K562 (cell line): ENCODE results near the gene TIGD1. TPM values are rescaled to one million over a fixed set of nuclear protein-coding genes. Genes with fewer than 3 reads are reported as not detected.
A peak's percentile ranks its signal among the peaks of the same experiment; 100 is the strongest.

Source experiments
- COPS2 ChIP-seq: fragments of 450-650 bp; conservative IDR thresholded peaks from 2 replicates; pipeline ENCODE4 v1.6.1; 2016; ENCODE audit warnings: mild to moderate bottlenecking, moderate library complexity
- EP300 ChIP-seq: IDR thresholded peaks from 2 replicates; pipeline ENCODE4 v1.6.1; 2012; ENCODE audit warnings: low read length, improper control_type of control experiment
- HNRNPL ChIP-seq: fragments of 200-400 bp; formaldehyde crosslinking; IDR thresholded peaks from 2 replicates; pipeline ENCODE4 v1.6.1; 2017; ENCODE audit warnings: low read depth, mild to moderate bottlenecking, low read length
- MIER1 ChIP-seq: fragments of 450-650 bp; IDR thresholded peaks from 2 replicates; pipeline ENCODE4 v1.6.1; 2016; ENCODE audit warnings: antibody characterized with exemption, mild to moderate bottlenecking, low read depth
- NCOA6 ChIP-seq: fragments of 450-650 bp; IDR thresholded peaks from 2 replicates; pipeline ENCODE4 v1.6.1; 2017; ENCODE audit warnings: mild to moderate bottlenecking
- PURB ChIP-seq: sonication (generic); formaldehyde crosslinking; IDR thresholded peaks from 2 replicates; pipeline ENCODE4 v1.9.0; 2021; ENCODE audit warnings: low read depth, mild to moderate bottlenecking, missing genetic modification reagents
- RBM34 ChIP-seq: fragments of 200-400 bp; formaldehyde crosslinking; IDR thresholded peaks from 2 replicates; pipeline ENCODE4 v1.6.1; 2018; ENCODE audit warnings: low read length, borderline replicate concordance; ENCODE audit not compliant: insufficient read depth
- RCOR1 ChIP-seq, 2 experiments: IDR thresholded peaks; 2 replicates each; pipeline ENCODE4 v1.6.1; 2012; ENCODE audit warnings: low read depth in 2 of 2, low read length in 2 of 2, borderline replicate concordance in 1 of 2, improper control_type of control experiment in 1 of 2
- RFX5 ChIP-seq: IDR thresholded peaks from 2 replicates; pipeline ENCODE4 v1.6.1; 2011; ENCODE audit warnings: low read depth, mild to moderate bottlenecking, improper control_type of control experiment, low read length
- SOX6 ChIP-seq: fragments of 450-650 bp; IDR thresholded peaks from 2 replicates; pipeline ENCODE4 v1.6.1; 2014; ENCODE audit warnings: mild to moderate bottlenecking
- SRSF3 ChIP-seq: fragments of 200-400 bp; formaldehyde crosslinking; IDR thresholded peaks from 2 replicates; pipeline ENCODE4 v1.6.1; 2016; ENCODE audit warnings: mild to moderate bottlenecking, low read length, moderate library complexity; ENCODE audit not compliant: insufficient read depth
- TBP ChIP-seq: optimal IDR thresholded peaks from 2 replicates; pipeline ENCODE3; 2011; ENCODE audit warnings: low read depth, low read length, improper control_type of control experiment
- polyA plus RNA-seq, 8 experiments: library from polyadenylated mRNA; depleted of rRNA in 4 of 8; stranded (reverse) in 5 of 8; unstranded in 3 of 8; fragments of >200 nt; fragmentation: Nextera tagmentation in 2 of 8; fragmentation: Illumina TruSeq in 1 of 8; extraction: Ambion mirVana in 2 of 8; extraction: Trizol in 1 of 8; gene quantifications; 2 replicates each; pipeline versions ENCODE4 v1.2.1 to v1.2.3, GENCODE V29; 2011 to 2014; ENCODE audit warnings: inconsistent platforms in 1 of 8, missing spikeins in 1 of 8
- total RNA-seq, 7 experiments: library from RNA; depleted of rRNA in 6 of 7; stranded (reverse); fragments of >200 nt in 6 of 7; fragmentation: Illumina TruSeq in 2 of 7; extraction: Trizol in 2 of 7; gene quantifications; 2 replicates each; pipeline versions ENCODE4 v1.2.1 to v1.2.3, GENCODE V29; 2011 to 2021; ENCODE audit warnings: low replicate concordance in 1 of 7
- TF ChIP-seq, protein P1 (sequence below): fragments of 250-450 bp; sonication (Bioruptor Pico); IDR thresholded peaks from 2 replicates; pipeline ENCODE4 v1.4.0; 2020; ENCODE audit warnings: mild to moderate bottlenecking
- TF ChIP-seq, protein P2 (sequence below): fragments of 250-450 bp; sonication (Bioruptor Pico); IDR thresholded peaks from 2 replicates; pipeline ENCODE4 v1.8.0; 2021; ENCODE audit warnings: moderate library complexity, mild to moderate bottlenecking, inconsistent platforms
- TF ChIP-seq, protein P3 (sequence below), 3 experiments: fragments of 200-800 bp in 1 of 3; sonication (Bioruptor generic) in 1 of 3; sonication (generic) in 1 of 3; formaldehyde crosslinking in 1 of 3; IDR thresholded peaks; 2 replicates each; pipeline versions ENCODE4 v1.6.1 to v1.8.0; 2016 to 2022; ENCODE audit warnings: mild to moderate bottlenecking in 2 of 3, missing compliant biosample characterization in 2 of 3, missing genetic modification characterization in 2 of 3, missing genetic modification reagents in 1 of 3
- TF ChIP-seq, protein P4 (sequence below): fragments of 250-450 bp; sonication (Bioruptor Pico); IDR thresholded peaks from 2 replicates; pipeline ENCODE4 v1.4.0; 2020

The TIGD1 gene
- total and polyA plus RNA-seq, 9 of the 15 experiments (the other 6 are each of a cell fraction or from before 2014, with no cell fraction given) = 2.0 to 10.1 (median 6.6) TPM

DNA sequence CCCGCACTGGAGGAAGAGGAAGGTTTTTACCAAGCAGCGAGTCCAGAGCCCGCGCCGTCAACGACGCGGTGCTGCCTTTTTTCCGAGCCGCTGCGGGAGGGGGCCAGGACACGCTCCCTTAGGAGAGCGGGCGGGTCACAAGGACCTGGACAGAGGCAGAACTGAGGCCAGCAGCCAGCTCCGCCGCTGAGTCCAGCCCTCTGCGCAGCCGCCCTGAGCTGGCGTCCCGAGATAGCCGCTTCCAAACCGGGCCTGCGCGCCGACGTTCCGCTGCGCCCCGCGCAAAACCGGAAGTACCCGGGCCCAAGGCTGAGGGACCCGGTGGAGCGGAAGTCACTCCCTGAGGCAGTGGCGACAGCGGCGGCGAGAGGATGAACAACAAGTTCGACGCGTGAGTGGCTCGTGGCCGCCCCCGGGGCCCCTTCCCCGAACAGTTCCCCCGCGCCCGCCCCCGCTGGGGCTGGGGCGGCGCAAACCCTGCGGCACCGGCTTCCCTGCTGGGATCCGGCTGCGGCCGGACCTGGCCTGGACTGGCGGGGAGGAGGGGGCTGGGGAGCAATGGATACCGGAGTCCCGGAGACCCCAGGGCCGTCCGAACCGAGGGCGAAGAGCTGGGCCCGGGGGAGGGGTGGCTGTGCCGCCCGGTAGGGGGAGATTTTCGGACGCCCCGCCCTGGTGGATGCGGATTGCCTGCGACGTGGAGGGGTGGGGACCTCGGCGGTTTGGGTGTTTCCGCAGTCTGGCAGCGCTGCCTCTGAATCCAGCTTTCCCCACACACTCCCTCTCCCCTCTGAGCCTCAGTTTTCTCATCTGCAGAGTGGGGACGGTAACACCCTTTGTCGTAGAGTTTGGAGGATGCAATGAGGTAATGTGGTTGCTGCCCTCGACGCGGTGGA is at the start of gene TIGD1, which contains the start of gene EIF4E2 (continued):
- TF ChIP-seq COPS2 (no peak), PURB (CRISPR knock-in tag) (no peak), RFX5 (no peak), NCOA6 (peak; percentile 51; the same call in 1 of the 2 replicates), RBM34 (no peak), TBP (peak; percentile 83), MIER1 (no peak), SRSF3 (no peak), HNRNPL (no peak), RCOR1 (IDR thresholded peaks at IDR 0.05; ENCODE audit: borderline replicate concordance in 1 of 2, low read depth in 2 of 2, low read length in 2 of 2) (peak in 1 of 2 experiments; percentile 78; a peak in 2 of 4 replicates), EP300 (no peak), SOX6 (0 out of 2 replicates have a peak, but pooled peaks have one; percentile 49)
- TF ChIP-seq, protein P1, sequence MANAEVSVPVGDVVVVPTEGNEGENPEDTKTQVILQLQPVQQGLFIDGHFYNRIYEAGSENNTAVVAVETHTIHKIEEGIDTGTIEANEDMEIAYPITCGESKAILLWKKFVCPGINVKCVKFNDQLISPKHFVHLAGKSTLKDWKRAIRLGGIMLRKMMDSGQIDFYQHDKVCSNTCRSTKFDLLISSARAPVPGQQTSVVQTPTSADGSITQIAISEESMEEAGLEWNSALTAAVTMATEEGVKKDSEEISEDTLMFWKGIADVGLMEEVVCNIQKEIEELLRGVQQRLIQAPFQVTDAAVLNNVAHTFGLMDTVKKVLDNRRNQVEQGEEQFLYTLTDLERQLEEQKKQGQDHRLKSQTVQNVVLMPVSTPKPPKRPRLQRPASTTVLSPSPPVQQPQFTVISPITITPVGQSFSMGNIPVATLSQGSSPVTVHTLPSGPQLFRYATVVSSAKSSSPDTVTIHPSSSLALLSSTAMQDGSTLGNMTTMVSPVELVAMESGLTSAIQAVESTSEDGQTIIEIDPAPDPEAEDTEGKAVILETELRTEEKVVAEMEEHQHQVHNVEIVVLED = peak; percentile 85
- TF ChIP-seq, protein P2, sequence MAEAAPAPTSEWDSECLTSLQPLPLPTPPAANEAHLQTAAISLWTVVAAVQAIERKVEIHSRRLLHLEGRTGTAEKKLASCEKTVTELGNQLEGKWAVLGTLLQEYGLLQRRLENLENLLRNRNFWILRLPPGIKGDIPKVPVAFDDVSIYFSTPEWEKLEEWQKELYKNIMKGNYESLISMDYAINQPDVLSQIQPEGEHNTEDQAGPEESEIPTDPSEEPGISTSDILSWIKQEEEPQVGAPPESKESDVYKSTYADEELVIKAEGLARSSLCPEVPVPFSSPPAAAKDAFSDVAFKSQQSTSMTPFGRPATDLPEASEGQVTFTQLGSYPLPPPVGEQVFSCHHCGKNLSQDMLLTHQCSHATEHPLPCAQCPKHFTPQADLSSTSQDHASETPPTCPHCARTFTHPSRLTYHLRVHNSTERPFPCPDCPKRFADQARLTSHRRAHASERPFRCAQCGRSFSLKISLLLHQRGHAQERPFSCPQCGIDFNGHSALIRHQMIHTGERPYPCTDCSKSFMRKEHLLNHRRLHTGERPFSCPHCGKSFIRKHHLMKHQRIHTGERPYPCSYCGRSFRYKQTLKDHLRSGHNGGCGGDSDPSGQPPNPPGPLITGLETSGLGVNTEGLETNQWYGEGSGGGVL (CRISPR knock-in tag) = no peak
- TF ChIP-seq, protein P3, sequence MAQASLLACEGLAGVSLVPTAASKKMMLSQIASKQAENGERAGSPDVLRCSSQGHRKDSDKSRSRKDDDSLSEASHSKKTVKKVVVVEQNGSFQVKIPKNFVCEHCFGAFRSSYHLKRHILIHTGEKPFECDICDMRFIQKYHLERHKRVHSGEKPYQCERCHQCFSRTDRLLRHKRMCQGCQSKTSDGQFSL (CRISPR knock-in tag; IDR thresholded peaks at IDR 0.05) = peak; percentile 67; the same call in 1 of the 2 replicates
- TF ChIP-seq, protein P3 (tag; IDR thresholded peaks at IDR 0.05) = no peak
- TF ChIP-seq, protein P4, sequence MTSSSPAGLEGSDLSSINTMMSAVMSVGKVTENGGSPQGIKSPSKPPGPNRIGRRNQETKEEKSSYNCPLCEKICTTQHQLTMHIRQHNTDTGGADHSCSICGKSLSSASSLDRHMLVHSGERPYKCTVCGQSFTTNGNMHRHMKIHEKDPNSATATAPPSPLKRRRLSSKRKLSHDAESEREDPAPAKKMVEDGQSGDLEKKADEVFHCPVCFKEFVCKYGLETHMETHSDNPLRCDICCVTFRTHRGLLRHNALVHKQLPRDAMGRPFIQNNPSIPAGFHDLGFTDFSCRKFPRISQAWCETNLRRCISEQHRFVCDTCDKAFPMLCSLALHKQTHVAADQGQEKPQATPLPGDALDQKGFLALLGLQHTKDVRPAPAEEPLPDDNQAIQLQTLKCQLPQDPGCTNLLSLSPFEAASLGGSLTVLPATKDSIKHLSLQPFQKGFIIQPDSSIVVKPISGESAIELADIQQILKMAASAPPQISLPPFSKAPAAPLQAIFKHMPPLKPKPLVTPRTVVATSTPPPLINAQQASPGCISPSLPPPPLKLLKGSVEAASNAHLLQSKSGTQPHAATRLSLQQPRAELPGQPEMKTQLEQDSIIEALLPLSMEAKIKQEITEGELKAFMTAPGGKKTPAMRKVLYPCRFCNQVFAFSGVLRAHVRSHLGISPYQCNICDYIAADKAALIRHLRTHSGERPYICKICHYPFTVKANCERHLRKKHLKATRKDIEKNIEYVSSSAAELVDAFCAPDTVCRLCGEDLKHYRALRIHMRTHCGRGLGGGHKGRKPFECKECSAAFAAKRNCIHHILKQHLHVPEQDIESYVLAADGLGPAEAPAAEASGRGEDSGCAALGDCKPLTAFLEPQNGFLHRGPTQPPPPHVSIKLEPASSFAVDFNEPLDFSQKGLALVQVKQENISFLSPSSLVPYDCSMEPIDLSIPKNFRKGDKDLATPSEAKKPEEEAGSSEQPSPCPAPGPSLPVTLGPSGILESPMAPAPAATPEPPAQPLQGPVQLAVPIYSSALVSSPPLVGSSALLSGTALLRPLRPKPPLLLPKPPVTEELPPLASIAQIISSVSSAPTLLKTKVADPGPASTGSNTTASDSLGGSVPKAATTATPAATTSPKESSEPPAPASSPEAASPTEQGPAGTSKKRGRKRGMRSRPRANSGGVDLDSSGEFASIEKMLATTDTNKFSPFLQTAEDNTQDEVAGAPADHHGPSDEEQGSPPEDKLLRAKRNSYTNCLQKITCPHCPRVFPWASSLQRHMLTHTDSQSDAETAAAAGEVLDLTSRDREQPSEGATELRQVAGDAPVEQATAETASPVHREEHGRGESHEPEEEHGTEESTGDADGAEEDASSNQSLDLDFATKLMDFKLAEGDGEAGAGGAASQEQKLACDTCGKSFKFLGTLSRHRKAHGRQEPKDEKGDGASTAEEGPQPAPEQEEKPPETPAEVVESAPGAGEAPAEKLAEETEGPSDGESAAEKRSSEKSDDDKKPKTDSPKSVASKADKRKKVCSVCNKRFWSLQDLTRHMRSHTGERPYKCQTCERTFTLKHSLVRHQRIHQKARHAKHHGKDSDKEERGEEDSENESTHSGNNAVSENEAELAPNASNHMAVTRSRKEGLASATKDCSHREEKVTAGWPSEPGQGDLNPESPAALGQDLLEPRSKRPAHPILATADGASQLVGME = no peak
